ENCODE measurements around the gene SMG6.

SMG6 gene

DNA sequence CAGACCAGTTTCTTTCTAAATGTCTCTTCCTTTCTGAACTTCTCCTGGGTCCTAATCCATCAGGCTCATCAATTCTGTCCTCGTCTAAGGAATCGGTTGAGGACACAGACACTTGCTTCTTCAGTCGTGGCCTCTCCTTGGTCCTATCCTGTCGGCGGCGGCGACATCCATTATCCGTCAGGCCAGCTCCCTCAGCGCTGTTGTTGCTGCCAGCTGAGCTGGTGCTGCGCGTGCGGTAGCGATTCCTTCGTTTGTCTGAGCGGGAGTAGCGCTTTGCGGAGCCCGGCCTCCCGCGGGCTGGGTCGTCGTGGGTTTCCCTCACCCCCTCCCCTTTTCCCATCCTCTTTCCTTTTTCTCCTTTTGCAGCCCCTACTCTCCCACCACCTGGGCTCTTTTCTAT, 3.8 kb downstream of the SMG6 start:
- TF ChIP-seq, protein P1, sequence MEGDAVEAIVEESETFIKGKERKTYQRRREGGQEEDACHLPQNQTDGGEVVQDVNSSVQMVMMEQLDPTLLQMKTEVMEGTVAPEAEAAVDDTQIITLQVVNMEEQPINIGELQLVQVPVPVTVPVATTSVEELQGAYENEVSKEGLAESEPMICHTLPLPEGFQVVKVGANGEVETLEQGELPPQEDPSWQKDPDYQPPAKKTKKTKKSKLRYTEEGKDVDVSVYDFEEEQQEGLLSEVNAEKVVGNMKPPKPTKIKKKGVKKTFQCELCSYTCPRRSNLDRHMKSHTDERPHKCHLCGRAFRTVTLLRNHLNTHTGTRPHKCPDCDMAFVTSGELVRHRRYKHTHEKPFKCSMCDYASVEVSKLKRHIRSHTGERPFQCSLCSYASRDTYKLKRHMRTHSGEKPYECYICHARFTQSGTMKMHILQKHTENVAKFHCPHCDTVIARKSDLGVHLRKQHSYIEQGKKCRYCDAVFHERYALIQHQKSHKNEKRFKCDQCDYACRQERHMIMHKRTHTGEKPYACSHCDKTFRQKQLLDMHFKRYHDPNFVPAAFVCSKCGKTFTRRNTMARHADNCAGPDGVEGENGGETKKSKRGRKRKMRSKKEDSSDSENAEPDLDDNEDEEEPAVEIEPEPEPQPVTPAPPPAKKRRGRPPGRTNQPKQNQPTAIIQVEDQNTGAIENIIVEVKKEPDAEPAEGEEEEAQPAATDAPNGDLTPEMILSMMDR (IDR thresholded peaks at IDR 0.05; ENCODE audit: extremely low read depth, missing control alignments), result no peak
- DNase-seq (ENCODE audit: low spot score), result no peak

DNA sequence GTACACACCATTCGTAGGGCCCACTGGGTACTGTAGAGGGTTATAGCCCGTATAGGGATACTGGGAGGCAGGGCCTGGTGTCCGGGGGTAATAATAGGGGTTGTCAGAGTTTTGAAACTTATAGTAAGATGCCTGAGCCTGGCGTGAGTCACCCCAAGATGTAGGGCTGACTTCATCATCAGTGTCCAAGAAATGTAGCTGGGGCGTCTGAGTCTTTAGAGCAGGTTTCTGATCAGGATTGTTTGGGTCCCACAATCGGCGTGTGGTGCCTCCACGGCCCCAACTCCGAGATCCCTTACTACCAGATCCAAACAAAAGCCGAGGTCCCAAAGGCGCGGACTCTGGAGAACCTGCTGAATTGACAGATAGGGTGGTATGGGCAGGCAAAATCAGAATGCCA, 4.4 kb downstream of the SMG6 start:
- TF ChIP-seq, protein P1 (IDR thresholded peaks at IDR 0.05; ENCODE audit: extremely low read depth, missing control alignments), result no peak
- no peak for DNase-seq (ENCODE audit: low spot score)

DNA sequence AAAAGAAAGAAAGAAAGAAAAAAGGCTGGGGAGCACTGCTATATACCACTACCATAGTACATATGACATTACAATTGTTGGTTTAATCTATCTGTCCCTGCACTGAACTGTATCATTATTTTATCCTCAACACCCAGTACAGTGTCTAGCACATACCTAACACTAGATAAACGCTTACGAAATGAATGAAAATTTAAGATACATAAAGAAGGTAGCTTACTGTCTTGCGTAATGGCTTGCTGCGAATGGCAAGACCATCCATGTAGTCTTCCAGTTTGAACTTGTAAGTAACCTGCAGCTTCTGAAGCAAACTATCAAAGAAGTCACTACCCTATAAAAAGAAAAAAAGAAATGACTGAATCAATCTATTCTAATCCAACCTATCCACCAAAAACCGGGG, 6.6 kb downstream of the SMG6 start:
- DNase-seq (ENCODE audit: low spot score), result no peak
- TF ChIP-seq, protein P1 (IDR thresholded peaks at IDR 0.05; ENCODE audit: extremely low read depth, missing control alignments), result no peak

DNA sequence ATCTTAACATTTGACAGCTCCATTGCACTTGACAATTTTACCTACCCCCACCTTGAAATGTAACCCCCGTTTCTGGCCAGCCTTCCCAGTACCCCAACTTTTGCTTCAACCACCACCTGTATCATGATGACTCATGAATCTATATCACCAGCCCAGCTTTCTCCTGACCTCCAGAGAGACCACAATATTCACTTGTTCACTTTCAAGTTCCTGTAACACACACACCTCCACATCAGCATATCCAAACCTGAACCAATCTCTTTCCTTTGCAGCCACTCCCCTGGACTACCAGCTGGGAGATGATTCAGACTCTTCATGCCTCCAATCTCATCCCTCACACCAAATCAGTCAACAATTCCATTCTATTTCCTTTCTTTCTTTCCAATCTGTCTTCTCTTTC, 8.0 kb downstream of the SMG6 start:
- TF ChIP-seq, protein P1 (IDR thresholded peaks at IDR 0.05; ENCODE audit: extremely low read depth, missing control alignments), result no peak
- DNase-seq (ENCODE audit: low spot score), result no peak

DNA sequence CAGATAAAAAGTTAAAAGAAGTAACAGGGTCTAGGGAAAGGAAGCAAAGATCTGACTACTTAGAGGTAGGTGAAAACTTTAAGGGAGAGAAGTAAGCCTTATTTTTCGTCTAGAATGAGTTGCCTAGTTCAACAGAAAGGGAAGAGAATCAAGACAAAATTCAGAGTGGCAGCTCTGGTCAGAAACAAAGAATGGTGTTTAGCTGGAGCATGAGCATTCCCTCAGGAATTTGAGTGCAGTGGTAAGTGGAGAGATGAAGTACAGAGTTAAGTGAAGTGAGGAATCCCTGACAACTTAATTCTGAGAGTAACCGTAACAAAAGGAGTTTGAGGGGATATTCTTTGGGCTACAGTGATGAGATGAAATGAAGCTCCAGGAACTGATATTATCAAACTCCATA, 11.5 kb downstream of the SMG6 start:
- TF ChIP-seq, protein P1 (IDR thresholded peaks at IDR 0.05; ENCODE audit: extremely low read depth, missing control alignments), result no peak
- DNase-seq (ENCODE audit: low spot score), result no peak

DNA sequence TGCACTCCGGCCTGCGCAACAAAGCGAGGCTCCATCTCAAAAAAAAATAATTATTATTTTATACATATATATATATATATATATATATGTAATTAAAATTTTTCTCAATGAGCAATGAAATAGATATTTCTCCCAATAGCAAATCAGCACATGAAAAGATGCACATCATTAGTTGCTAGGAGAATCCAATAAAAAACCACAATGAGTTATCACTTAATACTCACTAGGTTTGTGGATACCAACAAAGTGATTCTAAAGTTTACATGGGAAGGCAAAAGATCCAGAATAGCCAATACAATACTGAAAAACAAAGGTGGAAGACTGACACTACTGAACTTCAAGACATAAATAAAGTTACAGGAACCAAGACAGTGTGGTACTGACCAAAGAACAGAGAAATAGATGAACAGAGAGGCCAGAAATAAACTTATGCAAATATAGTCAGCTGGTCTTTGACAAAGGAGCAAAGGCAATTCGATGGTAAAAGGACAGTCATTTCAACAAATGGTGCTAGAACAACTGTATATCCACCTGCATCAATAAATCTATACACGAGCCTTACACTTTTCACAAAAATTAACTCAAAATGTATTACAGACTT, 13.6 kb downstream of the SMG6 start:
- DNase-seq (ENCODE audit: low spot score), result no peak
- TF ChIP-seq, protein P1 (IDR thresholded peaks at IDR 0.05; ENCODE audit: extremely low read depth, missing control alignments), result no peak

DNA sequence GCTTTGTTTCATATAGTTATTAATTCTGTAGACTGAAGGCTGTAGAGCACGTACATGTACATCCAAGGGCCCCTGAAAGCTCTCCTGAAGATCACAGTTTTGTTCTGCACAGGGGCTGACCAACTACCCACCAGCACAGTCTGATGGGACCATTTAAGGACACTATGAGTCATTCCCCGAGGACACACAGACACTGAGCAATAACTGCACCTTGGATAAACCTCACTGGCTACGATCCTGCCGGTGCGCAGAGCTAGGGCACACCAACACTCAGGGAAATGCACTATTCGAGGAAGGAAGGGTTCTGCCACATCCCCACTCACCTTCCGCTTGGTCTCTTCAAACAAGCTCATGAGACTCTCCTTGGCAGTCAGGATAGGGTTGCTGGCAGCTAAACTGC, 20.3 kb downstream of the SMG6 start:
- TF ChIP-seq, protein P1 (IDR thresholded peaks at IDR 0.05; ENCODE audit: extremely low read depth, missing control alignments), result no peak
- no peak for DNase-seq (ENCODE audit: low spot score)

Measured in GM20000 (cell line).